HCT116 (cell line): Measurements from ENCODE around the gene CRELD2. TPM values are rescaled to one million over a fixed set of nuclear protein-coding genes. Genes with fewer than 3 reads are reported as not detected.

Experiments used
- ATAC-seq: fragments of 200-7000 bp; cut with Tn5 transposase; 2 replicates; pipeline ENCODE4 v1.9.1; 2020; ENCODE audit warnings: mild to moderate bottlenecking, moderate library complexity
- BruUV-seq: library from RNA; stranded (reverse); fragments of 400-500 nt; replicated peaks from 2 replicates; lab custom pipeline; 2021; lab: Mats Ljungman, UMichigan
- CTCF ChIA-PET: fragments of 300-600 bp; sonication (Branson Sonifier 250); formaldehyde crosslinking; loops from one replicate; lab custom pipeline; 2021; ENCODE audit warnings: antibody characterized with exemption; lab: Charles Lee
- POLR2A ChIA-PET: fragments of 300-600, 350-600 bp; sonication (Branson Sonifier 250); formaldehyde crosslinking; loops from one replicate; lab custom pipeline; 2021; ENCODE audit warnings: antibody characterized with exemption; lab: Charles Lee
- RAD21 ChIA-PET, 2 experiments: fragments of 300-600 bp; sonication (Branson Sonifier 250); formaldehyde crosslinking; loops; one replicate each; lab custom pipeline; 2023; ENCODE audit warnings: low total read pairs in 2 of 2; ENCODE audit not compliant: uncharacterized antibody in 2 of 2, unreplicated experiment in 2 of 2, low non-redundant PET in 1 of 2; lab: Charles Lee
- DNase-seq: peaks from one replicate; pipeline ENCODE4 v3.0.0-alpha.2; 2010; ENCODE audit warnings: low read depth, low spot score
- H2AFZ ChIP-seq: fragments of 200-600 bp; shearing (Covaris generic), sonication (generic); 2 replicates; pipeline ENCODE4 v1.6.1; 2017; ENCODE audit warnings: low read depth, mixed run types, mixed read lengths, antibody characterized with exemption, low read length; ENCODE audit not compliant: poor library complexity, severe bottlenecking
- H3K27ac ChIP-seq: 2 replicates; pipeline ENCODE4 v1.5.1; 2012; ENCODE audit warnings: low read depth, low read length
- H3K27me3 ChIP-seq: fragments of 200-600 bp; sonication (generic); 2 replicates; pipeline ENCODE4 v1.6.1; 2016; ENCODE audit warnings: mixed run types, low read length, mixed read lengths; ENCODE audit not compliant: insufficient read depth
- H3K36me3 ChIP-seq, 2 experiments: fragments of 200-500 bp in 1 of 2; fragments of 200-600 bp in 1 of 2; sonication (Bioruptor generic) in 1 of 2; sonication (generic) in 1 of 2; 2 replicates each; pipeline versions ENCODE4 v1.5.1 to v1.6.1; 2014 to 2016; ENCODE audit warnings: low read length in 2 of 2, inconsistent platforms in 1 of 2, mixed read lengths in 1 of 2, mixed run types in 1 of 2; ENCODE audit not compliant: insufficient read depth in 2 of 2, control insufficient read depth in 1 of 2
- H3K4me1 ChIP-seq, 2 experiments: fragments of 200-600 bp in 1 of 2; sonication (generic) in 1 of 2; 2 replicates each; pipeline versions ENCODE4 v1.5.1 to v1.6.1; 2012 to 2017; ENCODE audit warnings: low read length in 2 of 2, inconsistent platforms in 1 of 2, mild to moderate bottlenecking in 1 of 2, mixed read lengths in 1 of 2, mixed run types in 1 of 2, moderate library complexity in 1 of 2; ENCODE audit not compliant: insufficient read depth in 2 of 2, control insufficient read depth in 1 of 2
- H3K4me2 ChIP-seq: fragments of 200-600 bp; sonication (generic); 2 replicates; pipeline ENCODE4 v1.6.1; 2017; ENCODE audit warnings: mixed run types, low read length, mixed read lengths
- H3K4me3 ChIP-seq, 2 experiments: fragments of 200-600 bp in 1 of 2; sonication (generic) in 1 of 2; replicated peaks in 1 of 2; 2 replicates each; pipeline ENCODE4 v1.5.1; 2011 to 2016; ENCODE audit warnings: low read length in 2 of 2, control low read depth in 1 of 2, low read depth in 1 of 2, mild to moderate bottlenecking in 1 of 2, mixed read lengths in 1 of 2, mixed run types in 1 of 2
- H3K79me2 ChIP-seq: fragments of 200-600 bp; sonication (generic); 2 replicates; pipeline ENCODE4 v1.6.1; 2017; ENCODE audit warnings: mild to moderate bottlenecking, mixed run types, low read length, moderate library complexity, mixed read lengths; ENCODE audit not compliant: insufficient read depth
- H3K9ac ChIP-seq: fragments of 200-600 bp; sonication (generic); 2 replicates; pipeline ENCODE4 v1.6.1; 2016; ENCODE audit warnings: low read length, mixed read lengths
- H3K9me2 ChIP-seq: fragments of 200-600 bp; sonication (generic), shearing (Covaris generic); 2 replicates; pipeline ENCODE4 v1.6.1; 2017; ENCODE audit warnings: mixed run types, mild to moderate bottlenecking, moderate library complexity; ENCODE audit not compliant: insufficient read depth
- H3K9me3 ChIP-seq, 2 experiments: fragments of 200-500 bp in 1 of 2; fragments of 200-600 bp in 1 of 2; sonication (Bioruptor generic) in 1 of 2; sonication (generic) in 1 of 2; 2 replicates each; pipeline ENCODE4 v1.6.1; 2014 to 2017; ENCODE audit warnings: low read length in 2 of 2, mixed read lengths in 2 of 2, inconsistent platforms in 1 of 2, low read depth in 1 of 2, mild to moderate bottlenecking in 1 of 2, mixed run types in 1 of 2, moderate library complexity in 1 of 2; ENCODE audit not compliant: control insufficient read depth in 1 of 2, insufficient read depth in 1 of 2
- H4K20me1 ChIP-seq: fragments of 200-600 bp; sonication (generic), shearing (Covaris generic); 2 replicates; pipeline ENCODE4 v1.6.1; 2017; ENCODE audit warnings: mixed run types, mild to moderate bottlenecking, moderate library complexity; ENCODE audit not compliant: insufficient read depth
- ATF3 ChIP-seq: IDR thresholded peaks from 2 replicates; pipeline ENCODE4 v1.6.1; 2012
- CTCF ChIP-seq, 3 experiments: fragments of 200-600 bp in 1 of 3; sonication (generic) in 1 of 3; IDR thresholded peaks in 2 of 3; conservative IDR thresholded peaks in 1 of 3; 2 replicates each; pipeline ENCODE4 v1.5.1; 2012 to 2017; ENCODE audit warnings: low read depth in 2 of 3, low read length in 2 of 3, antibody characterized with exemption in 1 of 3, borderline replicate concordance in 1 of 3, control low read depth in 1 of 3, mild to moderate bottlenecking in 1 of 3, mixed read lengths in 1 of 3, mixed run types in 1 of 3, moderate library complexity in 1 of 3; ENCODE audit not compliant: insufficient read depth in 1 of 3
- ELF1 ChIP-seq: IDR thresholded peaks from 2 replicates; pipeline ENCODE4 v1.6.1; 2012; ENCODE audit warnings: low read depth, borderline replicate concordance
- EZH2 ChIP-seq: fragments of 200-600 bp; sonication (generic); IDR thresholded peaks from 2 replicates; pipeline ENCODE4 v1.6.1; 2017; ENCODE audit warnings: antibody characterized with exemption, mixed run types
- FOSL1 ChIP-seq: IDR thresholded peaks from 2 replicates; pipeline ENCODE4 v1.6.1; 2012; ENCODE audit warnings: low read depth
- MAX ChIP-seq: IDR thresholded peaks from 2 replicates; pipeline ENCODE4 v1.6.1; 2012
- POLR2AphosphoS5 ChIP-seq: IDR thresholded peaks from 2 replicates; pipeline ENCODE4 v1.6.1; 2011; ENCODE audit warnings: mild to moderate bottlenecking, low read depth, low read length, moderate library complexity
- RAD21 ChIP-seq: IDR thresholded peaks from 2 replicates; pipeline ENCODE4 v1.6.1; 2012; ENCODE audit warnings: low read depth, mild to moderate bottlenecking
- YY1 ChIP-seq: IDR thresholded peaks from 2 replicates; pipeline ENCODE4 v1.6.1; 2011; ENCODE audit warnings: low read length, low read depth, moderate library complexity, mild to moderate bottlenecking; ENCODE audit not compliant: insufficient replicate concordance; ENCODE audit errors: extremely low read depth
- ZBTB33 ChIP-seq: IDR thresholded peaks from 2 replicates; pipeline ENCODE4 v1.6.1; 2011; ENCODE audit warnings: mild to moderate bottlenecking, low read length, moderate library complexity; ENCODE audit not compliant: insufficient replicate concordance; ENCODE audit errors: extremely low read depth
- intact Hi-C: fragments of 100-400 bp; cut with micrococcal nuclease; formaldehyde crosslinking; loops from 2 replicates; pipeline ENCODE4 v1.10.0; 2022
- total RNA-seq: library from RNA; stranded (reverse); gene quantifications from one replicate; pipeline ENCODE4 v1.2.1, GENCODE V29; 2021; ENCODE audit not compliant: unreplicated experiment

CRELD2 gene
- total RNA-seq, 1 experiment from 2014 or later = 45.8 TPM

- BruUV-seq = no TSS peak
- intact Hi-C loops = no loop called here
Measured at GRCh38 chr22:49964136-49965090, 46.0 kb downstream of the CRELD2 start.

GRCh38 chr22:49965091-49966040, 46.9 kb downstream of the CRELD2 start:
- ATAC-seq = no peak
- Histone ChIP-seq H3K4me3 (no peak overlapping the region), H3K9me2 (no peaks in the 10 kb centered on the region), H3K79me2 (peaks cover 47% of the 10 kb centered on the region), H3K4me1 (peaks cover 36 to 66% of the 10 kb centered on the region in 2 experiments), H3K36me3 (peaks cover 18 to 34% of the 10 kb centered on the region in 2 experiments; a peak in 3 of 4 replicates), H3K27ac (peak overlapping the region; percentile 37; the same call in 1 of the 2 replicates), H3K9me3 (no peaks in the 10 kb centered on the region), H3K27me3 (no peaks in the 10 kb centered on the region), H3K9ac (no peak overlapping the region), H2AFZ (no peak overlapping the region), H4K20me1 (peaks cover 16% of the 10 kb centered on the region; the same call in 1 of the 2 replicates), H3K4me2 (no peak overlapping the region)
- POLR2A ChIA-PET = no interaction called here
- no peak for DNase-seq
- BruUV-seq = no TSS peak
- RAD21 ChIA-PET = no interaction called here
- CTCF ChIA-PET = interaction anchor here (1.8 kb wide), 1 partner anchor 35 kb away, joined by 5 read pairs; no protein-coding TSS in a partner anchor
- intact Hi-C loops = no loop called here
- TF ChIP-seq ZBTB33 (no peak), EZH2 (no peak), POLR2AphosphoS5 (no peak; the same call in 1 of the 2 replicates), RAD21 (no peak), ELF1 (no peak), ATF3 (no peak), MAX (no peak), CTCF (IDR thresholded peaks at IDR 0.05 in 2 of 3, conservative IDR thresholded peaks at IDR 0.05 in 1 of 3; ENCODE audit: borderline replicate concordance in 1 of 3, insufficient read depth in 1 of 3, low read depth in 2 of 3, low read length in 2 of 3) (no peak), FOSL1 (no peak)

More at GRCh38 chr22:49964136-49965090, 46.0 kb downstream of the CRELD2 start:
- Histone ChIP-seq H3K27me3 (no peaks in the 10 kb centered on the region), H3K4me3 (no peak overlapping the region), H3K9ac (no peak overlapping the region), H3K79me2 (peaks cover 47% of the 10 kb centered on the region), H3K9me2 (no peaks in the 10 kb centered on the region), H3K27ac (peak overlapping the region; percentile 87; the same call in 1 of the 2 replicates), H3K4me2 (no peak overlapping the region), H2AFZ (no peak overlapping the region), H3K4me1 (peaks cover 29 to 65% of the 10 kb centered on the region in 2 experiments), H3K9me3 (no peaks in the 10 kb centered on the region)
- DNase-seq (no peak), ATAC-seq (no peak)
- ChIA-PET RAD21 (no interaction called here), CTCF (no interaction called here), POLR2A (no interaction called here)
- peak; percentile 16; the same call in 1 of the 2 replicates for TF ChIP-seq POLR2AphosphoS5
- no peak for TF ChIP-seq YY1
- TF ChIP-seq, all 23 proteins: peak for 1
- Histone ChIP-seq H3K36me3 (peaks cover 18 to 34% of the 10 kb centered on the region in 2 experiments; a peak in 3 of 4 replicates), H4K20me1 (peaks cover 16% of the 10 kb centered on the region; the same call in 1 of the 2 replicates)
